ENCODE data around the gene KLHL7.
"Not testable (repeated sequence)": the region's sequence is repeated elsewhere in the genome, so short reads cannot be mapped to it uniquely, and the experiment has no call there.

Gene KLHL7

GRCh38 chr7:23181684-23182553, 76.3 kb downstream of the KLHL7 start, which contains the start of gene NUP42:
Gene NUP42, plus strand, starts transcription at chr7:23182048. Its CDS starts 38 bp downstream, at chr7:23182086.
- DNase-seq (ENCODE audit: low read depth), result peak; percentile 100

- no peak for DNase-seq (ENCODE audit: low read depth)
Observed at GRCh38 chr7:23183279-23184012, 77.9 kb downstream of the KLHL7 start.

GRCh38 chr7:23184291-23184690, 78.7 kb downstream of the KLHL7 start:
- no peak for DNase-seq (ENCODE audit: low read depth)

- DNase-seq (ENCODE audit: low read depth), result peak; percentile 48
Observed at GRCh38 chr7:23184709-23185359, 79.2 kb downstream of the KLHL7 start.

GRCh38 chr7:23185980-23186379, 80.4 kb downstream of the KLHL7 start:
- DNase-seq (ENCODE audit: low read depth), result no peak

GRCh38 chr7:23191022-23191421, 85.4 kb downstream of the KLHL7 start:
- no peak for DNase-seq (ENCODE audit: low read depth)

- not testable (repeated sequence) for DNase-seq (ENCODE audit: low read depth)
Observed at GRCh38 chr7:23193650-23194227, 88.2 kb downstream of the KLHL7 start.

GRCh38 chr7:23196306-23196705, 90.7 kb downstream of the KLHL7 start:
- no peak for DNase-seq (ENCODE audit: low read depth)

- not testable (repeated sequence) for DNase-seq (ENCODE audit: low read depth)
Observed at GRCh38 chr7:23197745-23198144, 92.2 kb downstream of the KLHL7 start.

GRCh38 chr7:23200331-23200730, 94.7 kb downstream of the KLHL7 start:
- DNase-seq (ENCODE audit: low read depth), result no peak

GRCh38 chr7:23204241-23204640, 98.7 kb downstream of the KLHL7 start:
- peak; percentile 9 for DNase-seq (ENCODE audit: low read depth)

GRCh38 chr7:23205577-23205908, 100.0 kb downstream of the KLHL7 start:
- no peak for DNase-seq (ENCODE audit: low read depth)

- DNase-seq (ENCODE audit: low read depth), result peak; percentile 11
Observed at GRCh38 chr7:23205909-23206767, 100.6 kb downstream of the KLHL7 start.

GRCh38 chr7:23207021-23207420, 101.4 kb downstream of the KLHL7 start:
- no peak for DNase-seq (ENCODE audit: low read depth)

GRCh38 chr7:23207884-23208283, 102.3 kb downstream of the KLHL7 start:
- DNase-seq (ENCODE audit: low read depth), result no peak

GRCh38 chr7:23208316-23208715, 102.7 kb downstream of the KLHL7 start:
- no peak for DNase-seq (ENCODE audit: low read depth)

GRCh38 chr7:23210506-23210905, 104.9 kb downstream of the KLHL7 start:
- no peak for DNase-seq (ENCODE audit: low read depth)

GRCh38 chr7:23211589-23211988, 106.0 kb downstream of the KLHL7 start:
- DNase-seq (ENCODE audit: low read depth), result no peak

- DNase-seq (ENCODE audit: low read depth), result no peak
Observed at GRCh38 chr7:23212395-23212794, 106.8 kb downstream of the KLHL7 start.

- DNase-seq (ENCODE audit: low read depth), result no peak
Observed at GRCh38 chr7:23212841-23213240, 107.3 kb downstream of the KLHL7 start.

GRCh38 chr7:23213755-23214154, 108.2 kb downstream of the KLHL7 start:
- DNase-seq (ENCODE audit: low read depth), result no peak

Measured in iris pigment epithelial cell (primary cell).